Measurements from ENCODE around the gene GRAMD4.

DNA sequence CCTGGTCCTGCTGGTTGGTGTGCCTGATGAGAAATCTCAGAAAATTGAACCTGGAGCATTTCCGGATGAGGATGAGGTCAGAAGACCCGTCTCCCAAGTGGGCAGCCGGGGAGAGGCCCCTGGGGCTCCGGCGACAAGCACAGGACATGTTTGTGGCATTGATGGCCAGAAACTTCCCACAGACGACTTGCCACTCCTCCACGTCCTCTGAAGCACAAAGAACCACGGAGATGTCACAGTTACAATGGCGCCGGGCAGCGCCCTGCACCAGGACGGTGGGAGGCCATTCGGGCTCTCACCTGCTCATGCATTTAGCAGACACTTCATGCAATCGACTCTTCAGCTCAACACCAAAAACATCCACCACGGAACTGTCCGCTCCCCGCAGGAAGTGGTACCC is 71.4 kb downstream of the GRAMD4 start:
- TF ChIP-seq, protein P1, sequence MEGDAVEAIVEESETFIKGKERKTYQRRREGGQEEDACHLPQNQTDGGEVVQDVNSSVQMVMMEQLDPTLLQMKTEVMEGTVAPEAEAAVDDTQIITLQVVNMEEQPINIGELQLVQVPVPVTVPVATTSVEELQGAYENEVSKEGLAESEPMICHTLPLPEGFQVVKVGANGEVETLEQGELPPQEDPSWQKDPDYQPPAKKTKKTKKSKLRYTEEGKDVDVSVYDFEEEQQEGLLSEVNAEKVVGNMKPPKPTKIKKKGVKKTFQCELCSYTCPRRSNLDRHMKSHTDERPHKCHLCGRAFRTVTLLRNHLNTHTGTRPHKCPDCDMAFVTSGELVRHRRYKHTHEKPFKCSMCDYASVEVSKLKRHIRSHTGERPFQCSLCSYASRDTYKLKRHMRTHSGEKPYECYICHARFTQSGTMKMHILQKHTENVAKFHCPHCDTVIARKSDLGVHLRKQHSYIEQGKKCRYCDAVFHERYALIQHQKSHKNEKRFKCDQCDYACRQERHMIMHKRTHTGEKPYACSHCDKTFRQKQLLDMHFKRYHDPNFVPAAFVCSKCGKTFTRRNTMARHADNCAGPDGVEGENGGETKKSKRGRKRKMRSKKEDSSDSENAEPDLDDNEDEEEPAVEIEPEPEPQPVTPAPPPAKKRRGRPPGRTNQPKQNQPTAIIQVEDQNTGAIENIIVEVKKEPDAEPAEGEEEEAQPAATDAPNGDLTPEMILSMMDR (conservative IDR thresholded peaks at IDR 0.05; ENCODE audit: low read depth, low read length) = no peak
- TF ChIP-seq EZH2 (IDR thresholded peaks at IDR 0.05; ENCODE audit: borderline replicate concordance, low read depth, low read length, poor library complexity, severe bottlenecking) = no peak
